HG02623 (cell line): ENCODE measurements around the gene RAD17.
"Not testable (repeated sequence)": the region's sequence is repeated elsewhere in the genome, so short reads cannot be mapped to it uniquely, and the experiment has no call there.

Experiments
- ATAC-seq: cut with Tn5 transposase; IDR thresholded peaks from one replicate; pipeline ENCODE4 v1.9.1; 2021; ENCODE audit warnings: moderate library complexity; ENCODE audit not compliant: unreplicated experiment

The RAD17 gene

GRCh38 chr5:69372394-69372793 is 2.8 kb downstream of the RAD17 start:
- no peak for ATAC-seq

- peak; percentile 70 for ATAC-seq
Measured at GRCh38 chr5:69374911-69375446, 5.4 kb downstream of the RAD17 start.

- no peak for ATAC-seq
Measured at GRCh38 chr5:69378376-69378775, 8.8 kb downstream of the RAD17 start.

- ATAC-seq: no peak
Measured at GRCh38 chr5:69404659-69405330, 35.2 kb downstream of the RAD17 start.

- peak; percentile 71 for ATAC-seq
Measured at GRCh38 chr5:69414885-69415583, 45.4 kb downstream of the RAD17 start, which contains the start of gene MARVELD2. TSS of gene MARVELD2 (plus strand) at chr5:69415116. CDS start at chr5:69419386, 4,270 bp downstream.

GRCh38 chr5:69415584-69415958 is 46.0 kb downstream of the RAD17 start:
- no peak for ATAC-seq

- ATAC-seq: no peak
Measured at GRCh38 chr5:69416180-69416579, 46.6 kb downstream of the RAD17 start.

GRCh38 chr5:69416699-69417098 is 47.1 kb downstream of the RAD17 start:
- ATAC-seq: no peak

- no peak for ATAC-seq
Measured at GRCh38 chr5:69418554-69418953, 48.9 kb downstream of the RAD17 start.

GRCh38 chr5:69431424-69432303 is 62.0 kb downstream of the RAD17 start:
- no peak for ATAC-seq

GRCh38 chr5:69432412-69433206 is 63.0 kb downstream of the RAD17 start:
- no peak for ATAC-seq

- ATAC-seq: not testable (repeated sequence)
Measured at GRCh38 chr5:69435276-69435884, 65.8 kb downstream of the RAD17 start.

- no peak for ATAC-seq
Measured at GRCh38 chr5:69444127-69444754, 74.6 kb downstream of the RAD17 start.

GRCh38 chr5:69449511-69449910 is 79.9 kb downstream of the RAD17 start:
- ATAC-seq: no peak

GRCh38 chr5:69450116-69450515 is 80.5 kb downstream of the RAD17 start:
- ATAC-seq: no peak

- not testable (repeated sequence) for ATAC-seq
Measured at GRCh38 chr5:69450527-69450926, 80.9 kb downstream of the RAD17 start.

- ATAC-seq: no peak
Measured at GRCh38 chr5:69451941-69452647, 82.5 kb downstream of the RAD17 start.

- ATAC-seq: not testable (repeated sequence)
Measured at GRCh38 chr5:69453487-69453886, 83.9 kb downstream of the RAD17 start.
